Nephron (organoid): ENCODE results near the gene ANO1.

ENCODE experiments used
- H3K27ac Mint-ChIP-seq, 3 experiments: 2 replicates each; pipeline ENCODE4 v1.8.0; 2020; ENCODE audit warnings: mixed read lengths in 3 of 3, mild to moderate bottlenecking in 2 of 3, moderate library complexity in 1 of 3
- H3K27me3 Mint-ChIP-seq: 2 replicates; pipeline ENCODE4 v1.8.0; 2021; ENCODE audit warnings: low read depth, mild to moderate bottlenecking, moderate library complexity, mixed read lengths
- H3K36me3 Mint-ChIP-seq: 2 replicates; pipeline ENCODE4 v1.8.0; 2020; ENCODE audit warnings: low read depth, mixed read lengths
- H3K4me1 Mint-ChIP-seq: 2 replicates; pipeline ENCODE4 v1.8.0; 2020; ENCODE audit warnings: mixed read lengths
- H3K4me3 Mint-ChIP-seq, 3 experiments: 2 replicates each; pipeline ENCODE4 v1.8.0; 2020; ENCODE audit warnings: mild to moderate bottlenecking in 3 of 3, mixed read lengths in 3 of 3, moderate library complexity in 2 of 3
- H3K9me3 Mint-ChIP-seq: 2 replicates; pipeline ENCODE4 v1.8.0; 2020; ENCODE audit warnings: mixed read lengths
- TF ChIP-seq, protein P1 (sequence below), 3 experiments: fragments of 200-600 bp; sonication (generic); IDR thresholded peaks; one replicate each; pipeline ENCODE4 v1.5.0; 2021; ENCODE audit warnings: antibody characterized with exemption in 3 of 3; ENCODE audit not compliant: unreplicated experiment in 3 of 3

Gene ANO1

DNA sequence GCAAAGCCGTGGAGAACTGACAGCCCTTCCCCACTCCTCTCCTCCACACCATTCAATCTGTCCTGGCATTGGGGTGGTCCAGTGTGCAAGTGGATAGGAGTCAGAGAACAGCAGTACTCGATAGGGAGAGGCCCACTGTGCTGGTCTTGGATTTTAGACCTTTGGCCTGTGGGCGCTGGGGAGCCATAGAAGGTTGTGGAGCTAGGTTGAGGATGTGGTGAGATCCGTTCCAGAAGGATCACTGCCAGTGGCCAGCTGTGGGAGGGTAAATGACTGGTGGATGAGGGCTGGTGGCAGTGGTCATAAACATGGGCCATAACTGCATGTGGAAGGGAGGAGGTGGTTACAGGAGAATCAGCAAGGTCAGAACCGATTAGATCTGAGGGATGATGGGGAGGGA lies 28.6 kb downstream of the ANO1 start:
- peaks cover 78% of the 10 kb centered on the region for H3K4me1 Mint-ChIP-seq
- H3K27ac Mint-ChIP-seq = peak overlapping the region; percentile 44 to 68 (median 45)
- peaks cover 40% of the 10 kb centered on the region for H3K27me3 Mint-ChIP-seq
- no peaks in the 10 kb centered on the region for H3K9me3 Mint-ChIP-seq
- no peaks in the 10 kb centered on the region for H3K36me3 Mint-ChIP-seq
- H3K4me3 Mint-ChIP-seq = no peak overlapping the region
- TF ChIP-seq, protein P1, sequence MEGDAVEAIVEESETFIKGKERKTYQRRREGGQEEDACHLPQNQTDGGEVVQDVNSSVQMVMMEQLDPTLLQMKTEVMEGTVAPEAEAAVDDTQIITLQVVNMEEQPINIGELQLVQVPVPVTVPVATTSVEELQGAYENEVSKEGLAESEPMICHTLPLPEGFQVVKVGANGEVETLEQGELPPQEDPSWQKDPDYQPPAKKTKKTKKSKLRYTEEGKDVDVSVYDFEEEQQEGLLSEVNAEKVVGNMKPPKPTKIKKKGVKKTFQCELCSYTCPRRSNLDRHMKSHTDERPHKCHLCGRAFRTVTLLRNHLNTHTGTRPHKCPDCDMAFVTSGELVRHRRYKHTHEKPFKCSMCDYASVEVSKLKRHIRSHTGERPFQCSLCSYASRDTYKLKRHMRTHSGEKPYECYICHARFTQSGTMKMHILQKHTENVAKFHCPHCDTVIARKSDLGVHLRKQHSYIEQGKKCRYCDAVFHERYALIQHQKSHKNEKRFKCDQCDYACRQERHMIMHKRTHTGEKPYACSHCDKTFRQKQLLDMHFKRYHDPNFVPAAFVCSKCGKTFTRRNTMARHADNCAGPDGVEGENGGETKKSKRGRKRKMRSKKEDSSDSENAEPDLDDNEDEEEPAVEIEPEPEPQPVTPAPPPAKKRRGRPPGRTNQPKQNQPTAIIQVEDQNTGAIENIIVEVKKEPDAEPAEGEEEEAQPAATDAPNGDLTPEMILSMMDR (IDR thresholded peaks at IDR 0.05; ENCODE audit: unreplicated experiment in 3 of 3) = no peak

DNA sequence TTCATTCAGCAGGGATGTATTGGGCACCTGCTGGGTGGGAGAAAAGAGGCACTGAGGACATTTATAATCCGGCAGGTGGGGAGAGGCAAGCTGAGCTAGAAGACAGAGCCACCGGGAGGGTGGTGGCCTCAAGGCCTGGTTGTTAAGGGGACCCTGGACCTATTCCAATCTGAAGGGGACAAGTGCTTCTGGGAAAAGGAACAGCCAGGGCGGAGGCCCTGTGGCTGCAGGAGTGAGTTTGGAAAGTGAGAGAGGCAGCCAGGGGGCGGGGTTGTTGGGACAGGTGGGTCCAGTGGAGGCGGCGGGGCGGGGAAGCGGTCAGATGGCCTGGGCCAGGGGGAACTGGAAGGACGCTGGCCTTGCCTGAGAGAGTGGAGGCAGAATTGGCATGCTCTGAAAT lies 29.1 kb downstream of the ANO1 start:
- H3K4me1 Mint-ChIP-seq = peaks cover 80% of the 10 kb centered on the region
- H3K27me3 Mint-ChIP-seq = peaks cover 39% of the 10 kb centered on the region
- H3K9me3 Mint-ChIP-seq = no peaks in the 10 kb centered on the region
- no peaks in the 10 kb centered on the region for H3K36me3 Mint-ChIP-seq
- TF ChIP-seq, protein P1 (IDR thresholded peaks at IDR 0.05; ENCODE audit: unreplicated experiment in 3 of 3) = no peak
- no peak overlapping the region for H3K4me3 Mint-ChIP-seq
- H3K27ac Mint-ChIP-seq = peak overlapping the region; percentile 44 to 68 (median 45)

DNA sequence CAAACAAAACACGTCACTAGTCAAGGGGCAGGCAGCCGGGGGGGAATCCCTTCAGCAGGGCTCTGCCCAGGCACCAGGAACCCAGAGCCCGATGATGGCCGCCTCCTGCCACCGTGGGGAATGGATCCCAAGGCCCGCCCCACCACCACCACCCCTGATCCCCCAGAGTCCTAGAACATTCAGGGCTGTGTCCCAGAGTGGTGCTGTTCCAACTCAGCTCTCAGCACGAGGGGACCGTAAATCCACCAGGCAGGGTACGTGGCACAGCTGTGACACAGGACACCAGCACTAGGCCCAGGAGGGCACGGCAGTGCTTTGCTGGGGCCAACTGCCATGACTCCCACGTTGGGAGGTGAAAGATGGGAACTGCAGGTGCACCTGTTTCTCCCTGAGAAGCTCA lies 29.6 kb downstream of the ANO1 start:
- Mint-ChIP-seq H3K36me3 (no peaks in the 10 kb centered on the region), H3K4me1 (peaks cover 78% of the 10 kb centered on the region), H3K4me3 (no peak overlapping the region), H3K9me3 (no peaks in the 10 kb centered on the region), H3K27me3 (peaks cover 39% of the 10 kb centered on the region), H3K27ac (peak overlapping the region; percentile 74 to 89 (median 86))
- TF ChIP-seq, protein P1 (IDR thresholded peaks at IDR 0.05; ENCODE audit: unreplicated experiment in 3 of 3) = no peak

DNA sequence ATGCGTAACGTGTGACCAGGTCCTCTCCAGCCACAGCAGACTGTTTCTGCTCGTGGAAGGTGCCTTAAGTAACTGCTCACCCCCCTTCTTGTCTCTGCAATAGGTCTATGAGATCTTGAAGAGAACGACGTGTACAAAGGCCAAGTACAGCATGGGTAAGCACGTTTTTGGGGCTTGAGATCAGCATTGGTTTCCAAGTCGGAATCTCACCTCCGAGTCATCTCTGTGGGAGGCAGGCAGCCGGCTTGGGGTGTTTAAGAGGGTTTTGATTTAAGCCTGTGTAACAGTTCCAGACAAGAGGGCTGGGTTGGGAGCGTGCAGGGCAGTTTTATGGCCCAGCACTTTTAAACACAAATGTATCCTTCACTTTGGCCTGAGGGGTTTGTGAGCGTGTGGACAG lies 30.1 kb downstream of the ANO1 start:
- H3K9me3 Mint-ChIP-seq = no peaks in the 10 kb centered on the region
- peaks cover 74% of the 10 kb centered on the region for H3K4me1 Mint-ChIP-seq

DNA sequence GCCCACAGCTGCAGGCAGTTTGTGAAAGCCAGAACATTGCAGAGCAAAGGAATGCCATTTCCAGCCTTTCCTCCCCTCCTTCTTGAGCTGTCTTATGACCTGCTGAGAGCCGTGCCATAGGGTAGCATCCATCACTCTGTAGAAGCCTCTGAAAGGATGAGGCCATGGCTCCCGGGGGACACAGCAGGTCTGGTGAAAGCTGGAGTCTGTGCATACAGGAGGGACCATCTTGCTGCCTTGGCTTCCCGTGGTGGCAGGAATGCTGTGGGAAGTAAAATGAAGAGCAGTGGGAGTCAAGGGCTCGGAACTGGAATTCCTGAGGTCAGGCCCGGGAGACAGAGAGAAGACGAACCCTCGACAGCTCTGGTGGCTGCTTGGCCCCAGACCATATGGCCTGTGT lies 30.9 kb downstream of the ANO1 start:
- Mint-ChIP-seq H3K4me3 (peak overlapping the region in 2 of 3 experiments; percentile 3 to 41), H3K9me3 (no peaks in the 10 kb centered on the region), H3K4me1 (peaks cover 72% of the 10 kb centered on the region), H3K27me3 (peaks cover 34% of the 10 kb centered on the region), H3K27ac (peak overlapping the region; percentile 74 to 89 (median 86)), H3K36me3 (no peaks in the 10 kb centered on the region)
- TF ChIP-seq, protein P1 (IDR thresholded peaks at IDR 0.05; ENCODE audit: unreplicated experiment in 3 of 3) = no peak

More for the DNA sequence above, 30.1 kb downstream of the ANO1 start:
- Mint-ChIP-seq H3K4me3 (peak overlapping the region in 2 of 3 experiments; percentile 13 to 53), H3K36me3 (no peaks in the 10 kb centered on the region), H3K27me3 (peaks cover 39% of the 10 kb centered on the region), H3K27ac (peak overlapping the region; percentile 74 to 89 (median 86))
- TF ChIP-seq, protein P1 (IDR thresholded peaks at IDR 0.05; ENCODE audit: unreplicated experiment in 3 of 3) = no peak

DNA sequence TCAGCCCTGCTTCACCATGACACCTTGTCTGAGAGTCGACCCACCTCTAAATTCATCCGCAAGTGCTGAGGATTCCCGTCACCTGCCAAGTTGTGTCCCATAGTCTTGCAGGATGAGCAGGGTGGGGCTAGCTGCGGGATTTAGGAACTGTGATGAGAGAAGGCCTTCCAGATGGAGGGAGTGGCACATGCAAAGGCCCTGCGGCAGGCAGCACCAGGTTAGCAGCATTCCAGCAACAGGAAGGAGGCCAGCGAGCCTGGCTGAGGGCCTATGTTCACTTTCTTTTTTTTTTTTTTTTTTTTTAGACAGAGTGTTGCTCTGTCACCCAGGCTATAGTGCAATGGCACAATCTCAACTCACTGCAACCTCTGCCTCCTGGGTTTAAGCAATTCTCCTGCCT lies 31.8 kb downstream of the ANO1 start:
- Mint-ChIP-seq H3K4me3 (no peak overlapping the region), H3K4me1 (peaks cover 65% of the 10 kb centered on the region), H3K27ac (no peak overlapping the region), H3K9me3 (no peaks in the 10 kb centered on the region), H3K27me3 (peaks cover 32% of the 10 kb centered on the region), H3K36me3 (no peaks in the 10 kb centered on the region)
- TF ChIP-seq, protein P1 (IDR thresholded peaks at IDR 0.05; ENCODE audit: unreplicated experiment in 3 of 3) = no peak
